ENCODE data around the gene RPL9. TPM values are rescaled to one million over a fixed set of nuclear protein-coding genes. Genes with fewer than 3 reads are reported as not detected.

The RPL9 gene
- total and polyA plus RNA-seq, 2 experiments from 2014 or later: 2,522 to 4,044 TPM

DNA sequence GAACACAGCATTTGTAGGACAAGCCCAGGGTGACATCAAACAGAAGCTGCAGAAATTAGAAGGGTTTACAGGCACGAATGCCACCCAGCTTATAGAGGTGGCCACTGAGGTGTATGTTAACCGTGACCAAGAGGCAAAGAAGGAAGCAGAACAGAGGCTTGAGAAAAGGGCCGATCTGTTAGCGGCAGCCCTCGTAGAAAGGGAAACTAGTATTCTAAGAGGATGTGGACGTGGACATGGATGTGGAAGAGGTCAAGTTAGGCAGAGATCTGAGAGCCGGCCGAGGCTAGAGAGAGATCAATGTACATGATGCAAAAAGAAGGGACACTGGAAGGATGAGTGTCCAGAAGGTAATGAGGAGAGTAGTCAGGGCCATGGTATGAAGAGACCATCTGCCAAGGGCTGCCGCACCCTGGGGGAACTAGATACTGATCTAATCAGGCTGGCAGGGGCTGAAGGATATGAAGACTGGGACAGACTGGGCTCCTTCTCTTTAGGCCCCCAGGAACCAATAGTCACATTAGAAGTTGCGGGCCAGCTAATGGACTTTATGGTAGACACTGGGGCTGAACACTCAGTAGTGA, 27.6 kb upstream of the RPL9 start:
- no peaks in the 10 kb centered on the region for H3K9me2 ChIP-seq (ENCODE audit: insufficient read depth)
- Mint-ChIP-seq H3K27me3 (ENCODE audit: insufficient read depth, low read depth, poor library complexity) (peaks cover 2% of the 10 kb centered on the region), H3K4me3 (no peak overlapping the region), H3K4me1 (no peaks in the 10 kb centered on the region), H3K9me3 (peaks cover 15% of the 10 kb centered on the region), H3K27ac (no peak overlapping the region), H3K36me3 (ENCODE audit: low read depth) (peaks cover 9% of the 10 kb centered on the region)
- no peak overlapping the region for H3K27ac ChIP-seq (ENCODE audit: low read depth)
- no peak for DNase-seq (ENCODE audit: low spot score)
- no peak for ATAC-seq
- no peak overlapping the region for H2AFZ ChIP-seq
- no peaks in the 10 kb centered on the region for H3K27me3 ChIP-seq (ENCODE audit: insufficient read depth)
- H3K79me2 ChIP-seq (replicated peaks; ENCODE audit: insufficient read depth): no peaks in the 10 kb centered on the region
- no peaks in the 10 kb centered on the region for H3K36me3 ChIP-seq (ENCODE audit: insufficient read depth)
- H3K4me3 ChIP-seq: no peak overlapping the region
- H3K4me1 ChIP-seq (ENCODE audit: insufficient read depth): no peaks in the 10 kb centered on the region
- H3F3A ChIP-seq (replicated peaks; ENCODE audit: low read depth): no peaks in the 10 kb centered on the region
- H3K4me2 ChIP-seq: no peak overlapping the region
- no peaks in the 10 kb centered on the region for H4K20me1 ChIP-seq (replicated peaks; ENCODE audit: insufficient read depth)
- TF ChIP-seq CTCF (conservative IDR thresholded peaks at IDR 0.05; ENCODE audit: low read depth in 2 of 2): no peak
- TF ChIP-seq JUNB (IDR thresholded peaks at IDR 0.05; ENCODE audit: unreplicated experiment): no peak
- TF ChIP-seq EZH2phosphoT487 (IDR thresholded peaks at IDR 0.05; ENCODE audit: unreplicated experiment): no peak

DNA sequence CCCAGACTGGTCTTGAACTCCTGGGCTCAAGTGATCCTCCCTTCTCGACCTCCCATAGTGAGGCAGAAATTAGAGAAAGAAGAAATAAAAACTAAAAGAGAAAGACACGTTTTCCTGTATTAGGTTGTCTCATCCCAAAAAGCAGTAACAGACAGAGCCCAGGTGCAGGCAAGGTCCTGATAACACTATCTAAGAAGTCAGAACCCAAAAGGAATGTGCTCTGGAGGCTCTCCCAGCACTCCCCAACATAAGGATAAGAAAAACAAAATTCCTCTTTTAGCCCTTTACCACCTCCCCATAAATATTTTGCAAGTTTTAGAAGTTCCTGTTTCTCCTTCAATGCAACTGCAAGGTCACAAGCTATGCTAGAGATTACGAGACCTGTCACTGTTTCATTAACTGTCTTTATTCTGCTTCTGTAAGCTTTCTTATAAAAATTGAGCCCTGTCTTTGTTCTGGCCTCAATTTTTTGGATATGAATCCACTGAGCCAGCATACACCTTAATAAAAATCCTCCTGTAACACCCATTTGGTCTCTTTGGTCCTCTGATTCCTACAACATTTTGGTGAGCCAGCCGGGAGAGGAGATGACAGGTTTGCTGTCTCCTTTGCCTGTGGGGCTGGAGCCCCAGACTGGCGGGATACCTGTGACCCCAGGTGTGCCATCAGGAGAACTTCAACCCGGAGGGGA, 26.0 kb upstream of the RPL9 start:
- H3K4me1 ChIP-seq (ENCODE audit: insufficient read depth): no peaks in the 10 kb centered on the region
- H3K27ac ChIP-seq (ENCODE audit: low read depth): no peak overlapping the region
- peaks cover 15% of the 10 kb centered on the region for H3K9me3 Mint-ChIP-seq
- H3K27ac Mint-ChIP-seq: no peak overlapping the region
- DNase-seq (ENCODE audit: low spot score) (no peak), ATAC-seq (no peak)
- no peaks in the 10 kb centered on the region for H3K27me3 ChIP-seq (ENCODE audit: insufficient read depth)
- no peaks in the 10 kb centered on the region for H4K20me1 ChIP-seq (replicated peaks; ENCODE audit: insufficient read depth)
- no peaks in the 10 kb centered on the region for H3K79me2 ChIP-seq (replicated peaks; ENCODE audit: insufficient read depth)
- H3K4me3 Mint-ChIP-seq: no peak overlapping the region
- no peak overlapping the region for H3K4me2 ChIP-seq
- H3K36me3 ChIP-seq (ENCODE audit: insufficient read depth): no peaks in the 10 kb centered on the region
- H3K4me3 ChIP-seq: no peak overlapping the region
- no peak overlapping the region for H2AFZ ChIP-seq
- peaks cover 3% of the 10 kb centered on the region for H3K27me3 Mint-ChIP-seq (ENCODE audit: insufficient read depth, low read depth, poor library complexity)
- H3F3A ChIP-seq (replicated peaks; ENCODE audit: low read depth): no peaks in the 10 kb centered on the region
- no peaks in the 10 kb centered on the region for H3K4me1 Mint-ChIP-seq
- H3K9me2 ChIP-seq (ENCODE audit: insufficient read depth): no peaks in the 10 kb centered on the region
- H3K36me3 Mint-ChIP-seq (ENCODE audit: low read depth): peaks cover 9% of the 10 kb centered on the region
- no peak for TF ChIP-seq EZH2phosphoT487 (IDR thresholded peaks at IDR 0.05; ENCODE audit: unreplicated experiment)
- TF ChIP-seq, protein P1, sequence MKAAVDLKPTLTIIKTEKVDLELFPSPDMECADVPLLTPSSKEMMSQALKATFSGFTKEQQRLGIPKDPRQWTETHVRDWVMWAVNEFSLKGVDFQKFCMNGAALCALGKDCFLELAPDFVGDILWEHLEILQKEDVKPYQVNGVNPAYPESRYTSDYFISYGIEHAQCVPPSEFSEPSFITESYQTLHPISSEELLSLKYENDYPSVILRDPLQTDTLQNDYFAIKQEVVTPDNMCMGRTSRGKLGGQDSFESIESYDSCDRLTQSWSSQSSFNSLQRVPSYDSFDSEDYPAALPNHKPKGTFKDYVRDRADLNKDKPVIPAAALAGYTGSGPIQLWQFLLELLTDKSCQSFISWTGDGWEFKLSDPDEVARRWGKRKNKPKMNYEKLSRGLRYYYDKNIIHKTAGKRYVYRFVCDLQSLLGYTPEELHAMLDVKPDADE (IDR thresholded peaks at IDR 0.05): no peak
- TF ChIP-seq ZNF331 (CRISPR knock-in tag; IDR thresholded peaks at IDR 0.05; ENCODE audit: low read depth): no peak
- no peak for TF ChIP-seq CTCF (conservative IDR thresholded peaks at IDR 0.05; ENCODE audit: low read depth in 2 of 2)
- TF ChIP-seq ZNF114 (CRISPR knock-in tag; IDR thresholded peaks at IDR 0.05): no peak
- TF ChIP-seq STAT1 (IDR thresholded peaks at IDR 0.05; ENCODE audit: unreplicated experiment): no peak
- no peak for TF ChIP-seq CREB1 (CRISPR knock-in tag; IDR thresholded peaks at IDR 0.05; ENCODE audit: low read depth)

Measured in GM23338 (cell line).